HepG2 (cell line): ENCODE results near the gene C19orf33. TPM values are rescaled to one million over a fixed set of nuclear protein-coding genes. Genes with fewer than 3 reads are reported as not detected.
"Not testable (repeated sequence)": the region's sequence is repeated elsewhere in the genome, so short reads cannot be mapped to it uniquely, and the experiment has no call there.

Experiments used
- ATAC-seq: fragments of 200-7000 bp; cut with Tn5 transposase; 3 replicates; pipeline ENCODE4 v1.9.1; 2020; ENCODE audit warnings: mild to moderate bottlenecking, moderate library complexity
- BruUV-seq: library from RNA; stranded (reverse); fragments of 400-500 nt; replicated peaks from 2 replicates; lab custom pipeline; 2021; lab: Mats Ljungman, UMichigan
- CTCF ChIA-PET: fragments of 300-600 bp; formaldehyde crosslinking; extraction: SDS; loops from one replicate; lab custom pipeline; 2021; ENCODE audit warnings: low total read pairs, inconsistent platforms, low intra/inter-chr PET ratio; lab: Yijun Ruan, JAX
- POLR2A ChIA-PET: fragments of 350-600 bp; sonication (Branson Sonifier 250); formaldehyde crosslinking; loops from one replicate; lab custom pipeline; 2020; ENCODE audit warnings: antibody characterized with exemption, inconsistent platforms; lab: Yijun Ruan, JAX
- DNase-seq: peaks from one replicate; pipeline ENCODE4 v3.0.0-alpha.2; 2015; ENCODE audit warnings: low spot score
- FAIRE-seq: peaks from 3 replicates; lab custom pipeline; 2011; peaks lifted over from hg19 to GRCh38; lab: Jason Lieb, UNC
- H2AFZ ChIP-seq: one replicate; pipeline ENCODE4 v1.6.1; 2011; ENCODE audit warnings: low read length, inconsistent platforms
- H3K27ac ChIP-seq: fragments of 300-600 bp; 3 replicates; pipeline ENCODE4 v1.8.0; 2011; ENCODE audit warnings: mixed run types, mild to moderate bottlenecking, mixed read lengths, low read length, inconsistent platforms; ENCODE audit not compliant: insufficient read depth; ENCODE audit errors: extremely low read length
- H3K27me3 ChIP-seq, 2 experiments: fragments of 200-600 bp in 1 of 2; 2 replicates in 1 of 2; 3 replicates in 1 of 2; pipeline versions ENCODE4 v1.6.0 to v1.8.0; 2011; ENCODE audit warnings: low read length in 2 of 2, mild to moderate bottlenecking in 2 of 2, moderate library complexity in 2 of 2, inconsistent platforms in 1 of 2; ENCODE audit not compliant: insufficient read depth in 2 of 2, control insufficient read depth in 1 of 2
- H3K36me3 ChIP-seq, 2 experiments: fragments of 200-600 bp in 1 of 2; replicated peaks in 1 of 2; 2 replicates in 1 of 2; 3 replicates in 1 of 2; pipeline versions ENCODE4 v1.5.1 to v1.8.0; 2011; ENCODE audit warnings: low read length in 2 of 2, inconsistent platforms in 1 of 2; ENCODE audit not compliant: insufficient read depth in 2 of 2, control insufficient read depth in 1 of 2
- H3K4me1 ChIP-seq: 2 replicates; pipeline ENCODE4 v1.5.1; 2012; ENCODE audit warnings: low read length, inconsistent platforms; ENCODE audit not compliant: insufficient read depth
- H3K4me2 ChIP-seq: 2 replicates; pipeline ENCODE4 v1.6.0; 2011; ENCODE audit warnings: low read depth, low read length, inconsistent platforms
- H3K4me3 ChIP-seq, 3 experiments: fragments of 200-600 bp in 1 of 3; sonication (generic), shearing (Covaris generic) in 1 of 3; replicated peaks in 1 of 3; 2 replicates each; pipeline ENCODE4 v1.5.1; 2011 to 2016; ENCODE audit warnings: low read length in 3 of 3, inconsistent platforms in 2 of 3, low read depth in 2 of 3, mild to moderate bottlenecking in 2 of 3, control low read depth in 1 of 3, mixed read lengths in 1 of 3; ENCODE audit not compliant: insufficient read depth in 1 of 3
- H3K79me2 ChIP-seq: one replicate; pipeline ENCODE4 v1.6.1; 2011; ENCODE audit warnings: low read length, inconsistent platforms; ENCODE audit not compliant: insufficient read depth
- H3K9ac ChIP-seq: 2 replicates; pipeline ENCODE4 v1.6.0; 2011; ENCODE audit warnings: mild to moderate bottlenecking, low read depth, low read length, inconsistent platforms; ENCODE audit not compliant: insufficient read depth
- H3K9me3 ChIP-seq: 2 replicates; pipeline ENCODE4 v1.5.1; 2012; ENCODE audit warnings: mild to moderate bottlenecking, low read length
- H4K20me1 ChIP-seq: 2 replicates; pipeline ENCODE4 v1.6.0; 2011; ENCODE audit warnings: inconsistent platforms, mild to moderate bottlenecking, low read length, moderate library complexity; ENCODE audit not compliant: insufficient read depth
- ARHGAP35 ChIP-seq: sonication (generic); formaldehyde crosslinking; IDR thresholded peaks from 2 replicates; pipeline ENCODE4 v1.9.0; 2022; ENCODE audit warnings: mild to moderate bottlenecking, inconsistent platforms, moderate library complexity, missing genetic modification reagents, borderline replicate concordance
- ATRX ChIP-seq: sonication (generic); formaldehyde crosslinking; IDR thresholded peaks from 2 replicates; pipeline ENCODE4 v1.4.0; 2020; ENCODE audit warnings: missing genetic modification reagents, borderline replicate concordance
- FOXA3 ChIP-seq: IDR thresholded peaks from 2 replicates; pipeline ENCODE4 v1.6.1; 2016; ENCODE audit warnings: missing genetic modification reagents, missing compliant biosample characterization
- GATAD2A ChIP-seq: IDR thresholded peaks from 2 replicates; pipeline ENCODE4 v1.6.1; 2016
- HCFC1 ChIP-seq: fragments of 150-350 bp; IDR thresholded peaks from 2 replicates; pipeline ENCODE4 v1.6.1; 2014; ENCODE audit warnings: low read depth, low read length
- KDM5A ChIP-seq: fragments of 200-600 bp; sonication (generic); IDR thresholded peaks from 2 replicates; pipeline ENCODE4 v1.7.0; 2018; ENCODE audit warnings: antibody characterized with exemption, mild to moderate bottlenecking, low read length, borderline replicate concordance
- NR2F6 ChIP-seq, 2 experiments: IDR thresholded peaks; 2 replicates each; pipeline ENCODE4 v1.6.1; 2016; ENCODE audit warnings: antibody characterized with exemption in 1 of 2, mild to moderate bottlenecking in 1 of 2
- RELA ChIP-seq: sonication (generic); formaldehyde crosslinking; IDR thresholded peaks from 2 replicates; pipeline ENCODE4 v1.4.0; 2020; ENCODE audit warnings: missing genetic modification reagents
- ZNF101 ChIP-seq: sonication (generic); formaldehyde crosslinking; IDR thresholded peaks from 2 replicates; pipeline ENCODE4 v1.4.0; 2020; ENCODE audit warnings: mild to moderate bottlenecking, low read depth, missing genetic modification reagents, borderline replicate concordance
- ZNF253 ChIP-seq: sonication (generic); formaldehyde crosslinking; IDR thresholded peaks from 2 replicates; pipeline ENCODE4 v1.8.0; 2022; ENCODE audit warnings: mild to moderate bottlenecking, missing genetic modification reagents, borderline replicate concordance
- ZNF589 ChIP-seq: sonication (generic); formaldehyde crosslinking; conservative IDR thresholded peaks from 2 replicates; pipeline ENCODE4 v1.8.0; 2022; ENCODE audit warnings: mild to moderate bottlenecking, moderate library complexity, missing genetic modification reagents
- ZNF766 ChIP-seq: sonication (generic); formaldehyde crosslinking; IDR thresholded peaks from 2 replicates; pipeline ENCODE4 v1.5.0; 2020; ENCODE audit warnings: missing genetic modification reagents, borderline replicate concordance
- WGBS: methylation state at CpG from one replicate; pipeline ENCODE4 v1.1.6; 2017; ENCODE audit warnings: low lambda C conversion rate; 5-methylcytosine and 5-hydroxymethylcytosine counted together
- in situ Hi-C: cut with HindIII; loops from 2 replicates; pipeline ENCODE4 v1.10.0; 2017; ENCODE audit warnings: low pct_unique_long_range_greater_than_20kb; ENCODE audit not compliant: extremely low pct_ligation_motif_present
- intact Hi-C: fragments of 100-400 bp; cut with micrococcal nuclease; formaldehyde crosslinking; loops from one replicate; pipeline ENCODE4 v1.10.0; 2022; ENCODE audit not compliant: unreplicated experiment
- polyA plus RNA-seq, 8 experiments: library from polyadenylated mRNA; depleted of rRNA in 3 of 8; stranded (reverse) in 7 of 8; unstranded in 1 of 8; fragments of >200 nt; fragmentation: Illumina TruSeq in 4 of 8; extraction: Trizol in 4 of 8; gene quantifications; 2 replicates each; pipeline versions ENCODE4 v1.2.1 to v1.2.3, GENCODE V29; 2011 to 2016; ENCODE audit warnings: low read depth in 4 of 8, missing spikeins in 1 of 8, mixed read lengths in 1 of 8; ENCODE audit not compliant: insufficient read depth in 1 of 8
- total RNA-seq, 5 experiments: library from RNA; depleted of rRNA; stranded (reverse); fragments of >200 nt; fragmentation: Illumina TruSeq; extraction: Trizol; gene quantifications; 2 replicates each; pipeline ENCODE4 v1.2.3, GENCODE V29; 2016; ENCODE audit warnings: low read depth in 1 of 5
- TF ChIP-seq, protein P1 (sequence below): sonication (generic); formaldehyde crosslinking; IDR thresholded peaks from 2 replicates; pipeline ENCODE4 v1.9.0; 2021; ENCODE audit warnings: mild to moderate bottlenecking, missing genetic modification reagents

The C19orf33 gene
- total and polyA plus RNA-seq, 2 of the 13 experiments (the other 11 are each of a cell fraction or from before 2014, with no cell fraction given), result 2.5 to 3.3 TPM

DNA sequence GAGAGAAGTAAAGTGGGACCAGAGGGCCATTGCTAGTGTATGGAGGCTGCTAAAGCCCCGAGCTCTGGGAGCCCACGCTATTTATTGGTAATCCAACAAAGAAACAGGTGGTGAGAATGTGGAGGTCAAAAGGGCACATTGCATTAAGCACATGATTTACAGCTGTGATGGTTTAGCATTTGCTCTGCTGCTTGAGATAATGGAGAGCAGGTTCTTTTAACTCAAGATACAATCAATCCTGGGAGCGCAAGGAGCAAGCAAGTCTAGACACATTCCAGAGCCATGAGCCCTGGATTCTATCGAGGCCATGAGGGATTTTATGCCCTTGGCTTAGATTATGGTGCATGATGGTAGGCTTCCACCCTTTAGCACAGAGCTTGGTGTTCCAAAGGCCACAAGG, 35.0 kb downstream of the C19orf33 start:
- H3K4me2 ChIP-seq, CTCF ChIA-PET, intact Hi-C loops, H3K79me2 ChIP-seq, FAIRE-seq, in situ Hi-C loops, ATAC-seq, H3K9me3 ChIP-seq, BruUV-seq, H3K36me3 ChIP-seq, H3K9ac ChIP-seq, H3K27ac ChIP-seq, H2AFZ ChIP-seq, DNase-seq, H3K4me1 ChIP-seq: not testable (repeated sequence)
- POLR2A ChIA-PET, result interaction anchor here (1.7 kb wide), 1 partner anchor 35 kb away, joined by 4 read pairs; the partner anchor contains the start of gene PSMD8
- 36% methylated on average over 4 of the region's 4 CpGs for WGBS
- TF ChIP-seq NR2F6 (IDR thresholded peaks at IDR 0.05), result 0 out of 2 replicates have a peak, but pooled peaks have one; percentile 20
- TF ChIP-seq NR2F6 (CRISPR knock-in tag; IDR thresholded peaks at IDR 0.05), result 0 out of 2 replicates have a peak, but pooled peaks have one; percentile 17
- TF ChIP-seq, all 625 proteins: peak for 1; not testable (repeated sequence) for 624
- H3K4me3 ChIP-seq, H4K20me1 ChIP-seq, H3K27me3 ChIP-seq: not testable (repeated sequence)

DNA sequence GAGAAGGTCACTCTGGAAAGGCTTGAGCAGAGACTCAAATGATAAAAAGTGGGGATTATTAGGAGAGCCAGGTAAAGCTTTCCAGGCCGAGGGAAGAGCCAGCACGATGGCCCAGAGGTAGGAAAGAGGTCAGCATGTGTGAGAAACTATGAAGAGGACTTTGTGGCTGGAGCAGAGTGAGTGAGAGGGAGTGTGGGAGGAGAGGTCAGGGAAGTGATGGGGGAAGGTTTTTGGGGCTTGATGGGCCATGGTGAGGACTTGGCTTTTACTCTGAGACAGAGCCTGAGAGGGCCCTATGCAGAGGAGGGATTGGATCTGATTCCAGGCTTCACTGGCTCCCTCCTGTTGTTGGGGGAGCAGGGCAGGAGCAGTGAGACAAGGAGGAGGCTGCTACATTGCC, 36.9 kb downstream of the C19orf33 start:
- Histone ChIP-seq H2AFZ (no peak overlapping the region), H3K4me2 (no peak overlapping the region), H3K36me3 (no peaks in the 10 kb centered on the region), H4K20me1 (no peaks in the 10 kb centered on the region), H3K9ac (no peak overlapping the region), H3K79me2 (no peaks in the 10 kb centered on the region), H3K4me3 (no peak overlapping the region), H3K9me3 (no peaks in the 10 kb centered on the region), H3K27me3 (no peaks in the 10 kb centered on the region), H3K4me1 (peaks cover 10% of the 10 kb centered on the region), H3K27ac (no peak overlapping the region)
- ChIA-PET CTCF (no interaction called here), POLR2A (no interaction called here)
- no TSS peak for BruUV-seq
- intact Hi-C loops, result no loop called here
- no peak for DNase-seq
- 77% methylated on average over 2 of the region's 2 CpGs for WGBS
- no peak for FAIRE-seq
- in situ Hi-C loops, result no loop called here
- ATAC-seq, result no peak
- TF ChIP-seq ZNF253 (CRISPR knock-in tag) (no peak), ZNF589 (CRISPR knock-in tag) (no peak), ATRX (no peak), KDM5A (no peak), RELA (CRISPR knock-in tag) (no peak), ARHGAP35 (CRISPR knock-in tag) (no peak), GATAD2A (CRISPR knock-in tag) (no peak), FOXA3 (CRISPR knock-in tag) (no peak), ZNF766 (CRISPR knock-in tag) (no peak), HCFC1 (no peak), ZNF101 (CRISPR knock-in tag) (no peak)
- TF ChIP-seq, protein P1, sequence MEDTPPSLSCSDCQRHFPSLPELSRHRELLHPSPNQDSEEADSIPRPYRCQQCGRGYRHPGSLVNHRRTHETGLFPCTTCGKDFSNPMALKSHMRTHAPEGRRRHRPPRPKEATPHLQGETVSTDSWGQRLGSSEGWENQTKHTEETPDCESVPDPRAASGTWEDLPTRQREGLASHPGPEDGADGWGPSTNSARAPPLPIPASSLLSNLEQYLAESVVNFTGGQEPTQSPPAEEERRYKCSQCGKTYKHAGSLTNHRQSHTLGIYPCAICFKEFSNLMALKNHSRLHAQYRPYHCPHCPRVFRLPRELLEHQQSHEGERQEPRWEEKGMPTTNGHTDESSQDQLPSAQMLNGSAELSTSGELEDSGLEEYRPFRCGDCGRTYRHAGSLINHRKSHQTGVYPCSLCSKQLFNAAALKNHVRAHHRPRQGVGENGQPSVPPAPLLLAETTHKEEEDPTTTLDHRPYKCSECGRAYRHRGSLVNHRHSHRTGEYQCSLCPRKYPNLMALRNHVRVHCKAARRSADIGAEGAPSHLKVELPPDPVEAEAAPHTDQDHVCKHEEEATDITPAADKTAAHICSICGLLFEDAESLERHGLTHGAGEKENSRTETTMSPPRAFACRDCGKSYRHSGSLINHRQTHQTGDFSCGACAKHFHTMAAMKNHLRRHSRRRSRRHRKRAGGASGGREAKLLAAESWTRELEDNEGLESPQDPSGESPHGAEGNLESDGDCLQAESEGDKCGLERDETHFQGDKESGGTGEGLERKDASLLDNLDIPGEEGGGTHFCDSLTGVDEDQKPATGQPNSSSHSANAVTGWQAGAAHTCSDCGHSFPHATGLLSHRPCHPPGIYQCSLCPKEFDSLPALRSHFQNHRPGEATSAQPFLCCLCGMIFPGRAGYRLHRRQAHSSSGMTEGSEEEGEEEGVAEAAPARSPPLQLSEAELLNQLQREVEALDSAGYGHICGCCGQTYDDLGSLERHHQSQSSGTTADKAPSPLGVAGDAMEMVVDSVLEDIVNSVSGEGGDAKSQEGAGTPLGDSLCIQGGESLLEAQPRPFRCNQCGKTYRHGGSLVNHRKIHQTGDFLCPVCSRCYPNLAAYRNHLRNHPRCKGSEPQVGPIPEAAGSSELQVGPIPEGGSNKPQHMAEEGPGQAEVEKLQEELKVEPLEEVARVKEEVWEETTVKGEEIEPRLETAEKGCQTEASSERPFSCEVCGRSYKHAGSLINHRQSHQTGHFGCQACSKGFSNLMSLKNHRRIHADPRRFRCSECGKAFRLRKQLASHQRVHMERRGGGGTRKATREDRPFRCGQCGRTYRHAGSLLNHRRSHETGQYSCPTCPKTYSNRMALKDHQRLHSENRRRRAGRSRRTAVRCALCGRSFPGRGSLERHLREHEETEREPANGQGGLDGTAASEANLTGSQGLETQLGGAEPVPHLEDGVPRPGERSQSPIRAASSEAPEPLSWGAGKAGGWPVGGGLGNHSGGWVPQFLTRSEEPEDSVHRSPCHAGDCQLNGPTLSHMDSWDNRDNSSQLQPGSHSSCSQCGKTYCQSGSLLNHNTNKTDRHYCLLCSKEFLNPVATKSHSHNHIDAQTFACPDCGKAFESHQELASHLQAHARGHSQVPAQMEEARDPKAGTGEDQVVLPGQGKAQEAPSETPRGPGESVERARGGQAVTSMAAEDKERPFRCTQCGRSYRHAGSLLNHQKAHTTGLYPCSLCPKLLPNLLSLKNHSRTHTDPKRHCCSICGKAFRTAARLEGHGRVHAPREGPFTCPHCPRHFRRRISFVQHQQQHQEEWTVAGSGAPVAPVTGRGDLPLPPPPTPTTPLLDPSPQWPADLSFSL (CRISPR knock-in tag), result no peak
